ENCODE measurements around the gene WDR7.

DNA sequence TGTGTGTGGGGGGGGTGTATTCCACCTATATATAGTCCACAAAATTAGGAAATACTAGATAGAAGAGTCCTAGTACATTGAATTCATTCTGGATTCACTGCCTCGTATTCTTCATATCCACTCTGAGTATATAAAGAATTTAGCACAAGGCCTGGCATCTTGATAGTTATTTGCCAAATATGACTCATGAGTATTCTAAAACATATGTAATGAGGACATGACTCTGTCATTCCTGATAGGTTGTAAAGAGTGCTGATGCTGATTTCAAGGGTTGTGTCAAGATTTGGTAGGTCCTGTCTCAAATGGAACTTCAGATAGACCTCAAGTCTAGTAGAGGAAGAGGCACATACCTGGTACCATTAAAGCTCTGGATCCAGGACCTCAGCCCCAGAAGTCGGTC lies 322.3 kb downstream of the WDR7 start:
- TF ChIP-seq, protein P1, sequence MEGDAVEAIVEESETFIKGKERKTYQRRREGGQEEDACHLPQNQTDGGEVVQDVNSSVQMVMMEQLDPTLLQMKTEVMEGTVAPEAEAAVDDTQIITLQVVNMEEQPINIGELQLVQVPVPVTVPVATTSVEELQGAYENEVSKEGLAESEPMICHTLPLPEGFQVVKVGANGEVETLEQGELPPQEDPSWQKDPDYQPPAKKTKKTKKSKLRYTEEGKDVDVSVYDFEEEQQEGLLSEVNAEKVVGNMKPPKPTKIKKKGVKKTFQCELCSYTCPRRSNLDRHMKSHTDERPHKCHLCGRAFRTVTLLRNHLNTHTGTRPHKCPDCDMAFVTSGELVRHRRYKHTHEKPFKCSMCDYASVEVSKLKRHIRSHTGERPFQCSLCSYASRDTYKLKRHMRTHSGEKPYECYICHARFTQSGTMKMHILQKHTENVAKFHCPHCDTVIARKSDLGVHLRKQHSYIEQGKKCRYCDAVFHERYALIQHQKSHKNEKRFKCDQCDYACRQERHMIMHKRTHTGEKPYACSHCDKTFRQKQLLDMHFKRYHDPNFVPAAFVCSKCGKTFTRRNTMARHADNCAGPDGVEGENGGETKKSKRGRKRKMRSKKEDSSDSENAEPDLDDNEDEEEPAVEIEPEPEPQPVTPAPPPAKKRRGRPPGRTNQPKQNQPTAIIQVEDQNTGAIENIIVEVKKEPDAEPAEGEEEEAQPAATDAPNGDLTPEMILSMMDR (IDR thresholded peaks at IDR 0.05) = no peak
- TF ChIP-seq POLR2A (IDR thresholded peaks at IDR 0.05) (no peak), EP300 (IDR thresholded peaks at IDR 0.05) (no peak)
